ENCODE measurements around the gene DVL1. TPM values are rescaled to one million over a fixed set of nuclear protein-coding genes. Genes with fewer than 3 reads are reported as not detected.
A peak's percentile ranks its signal among the peaks of the same experiment; 100 is the strongest.

The DVL1 gene
- total and polyA plus RNA-seq, 5 donors = 64.4 to 87.4 (median 66.4) TPM

GRCh38 chr1:1361233-1361981 lies 12.2 kb upstream of the DVL1 start:
- DNase-seq = peak; percentile 26 to 55 (median 53)
- Histone ChIP-seq H3K4me3 (ENCODE audit: low read length) (no peak overlapping the region), H3K27me3 (ENCODE audit: control insufficient read depth, insufficient read depth) (no peaks in the 10 kb centered on the region), H3K4me1 (ENCODE audit: control insufficient read depth, insufficient read depth, low read length) (peaks cover 4% of the 10 kb centered on the region), H3K9me3 (ENCODE audit: control insufficient read depth, low read length) (no peaks in the 10 kb centered on the region), H3K27ac (ENCODE audit: low read length) (no peak overlapping the region)
- no peak for ATAC-seq
- 75% methylated on average over 35 of the region's 35 CpGs for WGBS
- intact Hi-C loops (cut with DNase I) = no loop called here

DNA sequence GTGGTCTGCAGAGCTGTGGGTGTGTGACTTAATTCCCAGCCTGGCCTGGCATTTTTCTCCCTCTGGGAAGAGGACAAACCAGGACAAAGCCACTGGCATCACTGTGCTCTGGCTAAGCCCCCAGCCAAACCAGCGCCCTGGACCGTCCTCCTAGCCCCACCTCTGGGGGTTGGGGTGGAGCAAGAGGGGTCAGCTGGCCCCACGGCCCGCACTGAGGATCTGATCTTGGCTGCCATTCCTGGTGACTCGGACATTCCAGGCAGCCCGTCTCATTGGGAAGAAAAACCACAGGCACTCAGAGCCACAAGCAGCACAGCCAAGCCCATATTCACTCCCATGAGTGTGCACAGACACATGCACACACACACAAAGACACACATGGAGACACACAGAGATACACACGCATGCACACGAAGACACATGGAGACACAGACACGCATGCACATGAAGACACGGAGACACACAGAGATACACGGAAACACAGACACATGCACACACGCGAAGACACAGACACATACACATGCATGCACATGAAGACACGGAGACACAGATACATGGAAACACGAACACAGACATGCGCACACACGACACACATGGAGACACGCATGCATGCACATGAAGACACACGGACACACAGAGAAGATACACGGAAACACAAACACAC lies 11.4 kb upstream of the DVL1 start:
- intact Hi-C loops (cut with DNase I) = no loop called here
- H3K27me3 ChIP-seq (ENCODE audit: control insufficient read depth, insufficient read depth) = no peaks in the 10 kb centered on the region
- peaks cover 4% of the 10 kb centered on the region for H3K4me1 ChIP-seq (ENCODE audit: control insufficient read depth, insufficient read depth, low read length)
- DNase-seq (peak; percentile 80 to 90 (median 90)), ATAC-seq (peak; percentile 39 to 55)
- WGBS = 68% methylated on average over 20 of the region's 20 CpGs
- H3K4me3 ChIP-seq (ENCODE audit: low read length) = no peak overlapping the region
- no peak overlapping the region for H3K27ac ChIP-seq (ENCODE audit: low read length)
- no peaks in the 10 kb centered on the region for H3K9me3 ChIP-seq (ENCODE audit: control insufficient read depth, low read length)

DNA sequence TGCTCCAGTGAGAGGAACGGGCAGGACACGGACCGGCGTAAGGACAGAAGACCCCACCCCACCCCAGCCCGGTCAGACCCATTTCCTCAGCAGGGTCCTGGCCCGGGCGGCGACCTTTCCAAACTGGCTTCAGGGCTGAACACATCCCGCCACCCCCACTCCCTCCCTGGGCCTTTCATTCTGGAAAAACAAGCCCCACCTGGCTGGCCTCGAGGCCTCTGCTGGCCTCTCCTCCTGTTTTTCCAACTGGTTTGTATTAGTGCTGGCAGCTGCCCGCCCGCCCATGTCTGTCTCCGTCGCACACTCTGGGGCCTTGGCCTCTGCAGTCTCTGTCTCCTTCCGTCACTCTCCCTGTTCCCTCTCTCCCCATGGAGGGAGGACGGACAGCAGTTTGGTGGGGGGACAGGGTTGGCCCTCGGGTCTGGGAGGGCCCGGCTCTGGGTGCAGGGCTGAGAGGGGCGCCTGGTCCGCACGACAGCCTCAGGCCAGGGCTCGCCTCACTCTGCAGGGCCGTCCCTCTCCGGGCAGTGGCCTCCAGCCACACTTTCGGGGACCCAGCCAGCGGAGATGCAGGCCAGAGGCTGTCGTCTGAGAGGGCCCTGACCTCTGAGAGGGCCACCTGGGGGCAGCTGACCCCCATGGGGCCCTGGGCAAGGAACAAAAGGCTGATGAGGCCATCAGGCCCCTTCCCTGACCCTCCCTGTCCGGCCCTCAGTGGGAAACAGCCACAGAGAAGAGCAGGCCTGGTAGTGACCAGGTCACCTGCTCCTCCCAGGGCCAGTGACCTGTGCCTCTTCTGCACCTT lies 10.6 kb upstream of the DVL1 start:
- peak; percentile 50 to 85 (median 77) for DNase-seq
- H3K4me1 ChIP-seq (ENCODE audit: control insufficient read depth, insufficient read depth, low read length) = peaks cover 4% of the 10 kb centered on the region
- peak overlapping the region; percentile 19 for H3K27ac ChIP-seq (ENCODE audit: low read length)
- intact Hi-C loops (cut with DNase I) = no loop called here
- no peak overlapping the region for H3K4me3 ChIP-seq (ENCODE audit: low read length)
- WGBS = 48% methylated on average over 28 of the region's 28 CpGs
- peak; percentile 4 to 5 for ATAC-seq
- H3K9me3 ChIP-seq (ENCODE audit: control insufficient read depth, low read length) = no peaks in the 10 kb centered on the region
- no peaks in the 10 kb centered on the region for H3K27me3 ChIP-seq (ENCODE audit: control insufficient read depth, insufficient read depth)

DNA sequence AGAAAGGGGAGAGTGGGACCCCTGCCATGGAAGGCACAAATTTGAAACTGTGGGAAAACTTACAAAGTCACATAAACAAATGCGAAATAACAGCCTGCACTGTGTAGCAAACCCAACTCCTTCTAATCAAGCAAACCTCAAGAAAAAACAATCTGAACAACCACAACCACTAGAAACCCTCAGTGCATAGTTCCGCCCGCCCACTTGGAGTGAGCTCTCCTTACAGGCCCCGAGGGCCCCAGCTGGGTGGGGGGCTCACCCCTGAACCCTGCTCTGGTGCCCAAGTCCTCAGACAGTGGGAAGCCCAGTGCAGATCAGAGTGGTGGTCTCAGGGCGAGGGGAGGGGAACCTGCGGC lies 10.1 kb upstream of the DVL1 start:
- WGBS = 63% methylated on average over 6 of the region's 6 CpGs
- DNase-seq (peak; percentile 30 to 77 (median 73)), ATAC-seq (no peak)
- intact Hi-C loops (cut with DNase I) = no loop called here
- no peaks in the 10 kb centered on the region for H3K27me3 ChIP-seq (ENCODE audit: control insufficient read depth, insufficient read depth)
- H3K27ac ChIP-seq (ENCODE audit: low read length) = peak overlapping the region; percentile 64
- H3K9me3 ChIP-seq (ENCODE audit: control insufficient read depth, low read length) = no peaks in the 10 kb centered on the region
- H3K4me1 ChIP-seq (ENCODE audit: control insufficient read depth, insufficient read depth, low read length) = peaks cover 6% of the 10 kb centered on the region
- H3K4me3 ChIP-seq (ENCODE audit: low read length) = no peak overlapping the region

- DNase-seq = peak; percentile 88 to 95 (median 94)
- intact Hi-C loops (cut with DNase I) = no loop called here
These were observed 9.4 kb upstream of the DVL1 start, which contains the start of gene MXRA8 for GRCh38 chr1:1358433-1359271. TSS of gene MXRA8 (minus strand) at chr1:1358555. CDS start at chr1:1358504, 51 bp downstream.

GRCh38 chr1:1357871-1358432 lies 8.7 kb upstream of the DVL1 start:
- DNase-seq (peak in 1 of 3 donors; percentile 68), ATAC-seq (peak in 1 of 2 donors; percentile 0)
- peak overlapping the region; percentile 45 for H3K4me3 ChIP-seq (ENCODE audit: low read length)
- peak overlapping the region; percentile 60 for H3K27ac ChIP-seq (ENCODE audit: low read length)
- peaks cover 6% of the 10 kb centered on the region for H3K4me1 ChIP-seq (ENCODE audit: control insufficient read depth, insufficient read depth, low read length)
- intact Hi-C loops (cut with DNase I) = no loop called here
- H3K9me3 ChIP-seq (ENCODE audit: control insufficient read depth, low read length) = no peaks in the 10 kb centered on the region
- no peaks in the 10 kb centered on the region for H3K27me3 ChIP-seq (ENCODE audit: control insufficient read depth, insufficient read depth)
- WGBS = 12% methylated on average over 18 of the region's 18 CpGs

More at GRCh38 chr1:1358433-1359271, 9.4 kb upstream of the DVL1 start, which contains the start of gene MXRA8:
- H3K9me3 ChIP-seq (ENCODE audit: control insufficient read depth, low read length) = no peaks in the 10 kb centered on the region
- WGBS = 28% methylated on average over 29 of the region's 29 CpGs
- no peaks in the 10 kb centered on the region for H3K27me3 ChIP-seq (ENCODE audit: control insufficient read depth, insufficient read depth)
- H3K4me3 ChIP-seq (ENCODE audit: low read length) = peak within 1 kb of the TSS; percentile 45
- ATAC-seq = peak; percentile 69 to 83
- H3K4me1 ChIP-seq (ENCODE audit: control insufficient read depth, insufficient read depth, low read length) = peaks cover 6% of the 10 kb centered on the region
- H3K27ac ChIP-seq (ENCODE audit: low read length) = peak within 1 kb of the TSS; percentile 64

DNA sequence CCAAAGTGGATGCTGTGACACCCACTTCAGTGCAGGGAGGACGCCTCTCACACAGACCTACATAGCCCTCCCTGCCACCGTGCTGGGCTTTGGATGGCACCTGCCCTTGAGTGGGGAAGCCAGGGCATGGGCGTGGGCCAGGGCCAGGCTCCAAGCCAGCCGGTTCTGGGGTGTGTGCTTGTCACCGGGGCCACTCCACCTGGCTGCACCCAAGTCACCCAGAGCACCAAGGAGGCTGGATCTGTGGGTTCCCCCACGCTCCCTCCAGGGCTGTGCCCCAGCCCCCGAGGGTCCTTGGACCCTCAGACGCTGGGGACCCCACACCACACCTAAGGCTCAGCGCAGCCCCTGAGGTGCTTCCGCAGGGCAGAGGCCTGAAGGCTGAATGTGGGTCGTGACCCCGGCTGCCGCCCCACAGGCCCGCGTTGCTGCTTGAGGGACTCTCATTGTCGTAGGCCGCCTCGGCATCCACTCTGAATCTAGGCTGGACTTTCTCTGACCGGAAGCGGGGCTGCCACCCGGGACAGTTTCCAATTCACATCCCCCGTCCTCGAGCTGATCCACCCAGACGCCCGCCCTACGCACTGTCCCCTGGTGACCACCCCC lies 7.7 kb upstream of the DVL1 start:
- ATAC-seq (no peak), DNase-seq (peak; percentile 47 to 74 (median 71))
- Histone ChIP-seq H3K27me3 (ENCODE audit: control insufficient read depth, insufficient read depth) (no peaks in the 10 kb centered on the region), H3K27ac (ENCODE audit: low read length) (no peak overlapping the region), H3K4me3 (ENCODE audit: low read length) (peak overlapping the region; percentile 45), H3K4me1 (ENCODE audit: control insufficient read depth, insufficient read depth, low read length) (peaks cover 6% of the 10 kb centered on the region), H3K9me3 (ENCODE audit: control insufficient read depth, low read length) (no peaks in the 10 kb centered on the region)
- intact Hi-C loops (cut with DNase I) = no loop called here
- WGBS = 33% methylated on average over 26 of the region's 26 CpGs

- Histone ChIP-seq H3K9me3 (ENCODE audit: control insufficient read depth, low read length) (no peaks in the 10 kb centered on the region), H3K4me1 (ENCODE audit: control insufficient read depth, insufficient read depth, low read length) (peaks cover 6% of the 10 kb centered on the region), H3K4me3 (ENCODE audit: low read length) (peak overlapping the region; percentile 45), H3K27ac (ENCODE audit: low read length) (no peak overlapping the region), H3K27me3 (ENCODE audit: control insufficient read depth, insufficient read depth) (no peaks in the 10 kb centered on the region)
- ATAC-seq = no peak
- peak in 2 of 3 donors; percentile 39 to 66 for DNase-seq
- intact Hi-C loops (cut with DNase I) = no loop called here
- 44% methylated on average over 8 of the region's 8 CpGs for WGBS
These were observed 7.1 kb upstream of the DVL1 start for GRCh38 chr1:1356166-1356795.

GRCh38 chr1:1355416-1355815 lies 6.2 kb upstream of the DVL1 start:
- H3K4me3 ChIP-seq (ENCODE audit: low read length) = no peak overlapping the region
- H3K27me3 ChIP-seq (ENCODE audit: control insufficient read depth, insufficient read depth) = no peaks in the 10 kb centered on the region
- no peaks in the 10 kb centered on the region for H3K9me3 ChIP-seq (ENCODE audit: control insufficient read depth, low read length)
- H3K4me1 ChIP-seq (ENCODE audit: control insufficient read depth, insufficient read depth, low read length) = peaks cover 2% of the 10 kb centered on the region
- H3K27ac ChIP-seq (ENCODE audit: low read length) = no peak overlapping the region
- WGBS = 4% methylated on average over 52 of the region's 52 CpGs
- DNase-seq (peak; percentile 46 to 84 (median 84)), ATAC-seq (no peak)
- intact Hi-C loops (cut with DNase I) = no loop called here
